Parathyroid adenoma (tissue), 2 donors: ENCODE results near the gene ANK3.

Experiments
- H2AFZ ChIP-seq: fragments of 300-600 bp; sonication (generic); one replicate; pipeline ENCODE4 v1.7.0; 2017; ENCODE audit warnings: antibody characterized with exemption, mild to moderate bottlenecking
- H3K27ac ChIP-seq: fragments of 300-600 bp; sonication (generic); one replicate; pipeline ENCODE4 v1.7.0; 2017
- H3K27me3 ChIP-seq: fragments of 300-600 bp; sonication (generic); one replicate; pipeline ENCODE4 v1.7.0; 2017; ENCODE audit warnings: low read length; ENCODE audit not compliant: control insufficient read depth, insufficient read depth
- H3K36me3 ChIP-seq: fragments of 300-600 bp; sonication (generic); one replicate; pipeline ENCODE4 v1.7.0; 2017; ENCODE audit warnings: low read length; ENCODE audit not compliant: control insufficient read depth, insufficient read depth
- H3K4me1 ChIP-seq: fragments of 300-600 bp; sonication (generic); one replicate; pipeline ENCODE4 v1.7.0; 2017; ENCODE audit warnings: control low read depth
- H3K4me2 ChIP-seq: fragments of 300-600 bp; sonication (generic); one replicate; pipeline ENCODE4 v1.7.0; 2017; ENCODE audit warnings: low read length
- H3K4me3 ChIP-seq: fragments of 300-600 bp; sonication (generic); one replicate; pipeline ENCODE4 v1.7.0; 2017; ENCODE audit warnings: low read depth, low read length
- H3K79me2 ChIP-seq: fragments of 300-600 bp; sonication (generic); one replicate; pipeline ENCODE4 v1.7.0; 2017; ENCODE audit warnings: control low read depth
- H3K9ac ChIP-seq: fragments of 300-600 bp; sonication (generic); one replicate; pipeline ENCODE4 v1.7.0; 2017; ENCODE audit warnings: mild to moderate bottlenecking
- H3K9me3 ChIP-seq: fragments of 300-600 bp; sonication (generic); one replicate; pipeline ENCODE4 v1.7.0; 2017; ENCODE audit warnings: low read length; ENCODE audit not compliant: control insufficient read depth
- TF ChIP-seq, protein P1 (sequence below): fragments of 300-600 bp; sonication (generic); IDR thresholded peaks from one replicate; pipeline ENCODE4 v1.7.0; 2017; ENCODE audit warnings: antibody characterized with exemption, mild to moderate bottlenecking
- donor health status: primary hyperparathyroidism.

The ANK3 gene

DNA sequence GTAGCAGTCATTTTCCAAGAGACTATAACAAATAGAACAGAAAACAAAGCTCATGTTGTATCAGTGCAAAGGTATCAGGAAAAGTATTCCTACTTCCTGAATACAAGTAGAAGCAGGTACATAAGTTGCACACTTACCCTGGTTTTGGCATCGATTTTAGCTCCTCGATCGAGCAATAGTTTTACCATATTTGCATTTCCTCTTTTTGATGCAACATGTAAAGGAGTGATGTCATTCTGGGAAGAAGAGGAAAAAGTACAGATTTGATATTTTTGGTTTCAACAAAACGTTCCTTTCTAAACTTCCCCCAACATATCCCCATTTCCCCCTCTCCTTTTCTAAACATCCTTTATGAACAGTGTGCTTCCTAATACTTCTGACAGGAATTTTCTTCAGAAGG lies 155.1 kb downstream of the ANK3 start:
- no peaks in the 10 kb centered on the region for H3K27me3 ChIP-seq
- H3K9me3 ChIP-seq: no peaks in the 10 kb centered on the region
- no peak overlapping the region for H3K27ac ChIP-seq
- no peak overlapping the region for H2AFZ ChIP-seq
- no peak overlapping the region for H3K9ac ChIP-seq
- no peaks in the 10 kb centered on the region for H3K4me1 ChIP-seq
- H3K79me2 ChIP-seq: no peaks in the 10 kb centered on the region
- TF ChIP-seq, protein P1, sequence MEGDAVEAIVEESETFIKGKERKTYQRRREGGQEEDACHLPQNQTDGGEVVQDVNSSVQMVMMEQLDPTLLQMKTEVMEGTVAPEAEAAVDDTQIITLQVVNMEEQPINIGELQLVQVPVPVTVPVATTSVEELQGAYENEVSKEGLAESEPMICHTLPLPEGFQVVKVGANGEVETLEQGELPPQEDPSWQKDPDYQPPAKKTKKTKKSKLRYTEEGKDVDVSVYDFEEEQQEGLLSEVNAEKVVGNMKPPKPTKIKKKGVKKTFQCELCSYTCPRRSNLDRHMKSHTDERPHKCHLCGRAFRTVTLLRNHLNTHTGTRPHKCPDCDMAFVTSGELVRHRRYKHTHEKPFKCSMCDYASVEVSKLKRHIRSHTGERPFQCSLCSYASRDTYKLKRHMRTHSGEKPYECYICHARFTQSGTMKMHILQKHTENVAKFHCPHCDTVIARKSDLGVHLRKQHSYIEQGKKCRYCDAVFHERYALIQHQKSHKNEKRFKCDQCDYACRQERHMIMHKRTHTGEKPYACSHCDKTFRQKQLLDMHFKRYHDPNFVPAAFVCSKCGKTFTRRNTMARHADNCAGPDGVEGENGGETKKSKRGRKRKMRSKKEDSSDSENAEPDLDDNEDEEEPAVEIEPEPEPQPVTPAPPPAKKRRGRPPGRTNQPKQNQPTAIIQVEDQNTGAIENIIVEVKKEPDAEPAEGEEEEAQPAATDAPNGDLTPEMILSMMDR: no peak
- H3K4me2 ChIP-seq: no peak overlapping the region
- no peak overlapping the region for H3K4me3 ChIP-seq
- H3K36me3 ChIP-seq: no peaks in the 10 kb centered on the region

GRCh38 chr10:60230892-60231291 lies 158.8 kb downstream of the ANK3 start:
- H3K4me1 ChIP-seq: no peaks in the 10 kb centered on the region
- H3K9ac ChIP-seq: no peak overlapping the region
- no peaks in the 10 kb centered on the region for H3K36me3 ChIP-seq
- no peak overlapping the region for H2AFZ ChIP-seq
- TF ChIP-seq, protein P1: no peak
- no peak overlapping the region for H3K4me2 ChIP-seq
- H3K79me2 ChIP-seq: no peaks in the 10 kb centered on the region
- no peaks in the 10 kb centered on the region for H3K27me3 ChIP-seq
- no peaks in the 10 kb centered on the region for H3K9me3 ChIP-seq
- no peak overlapping the region for H3K27ac ChIP-seq
- H3K4me3 ChIP-seq: no peak overlapping the region

DNA sequence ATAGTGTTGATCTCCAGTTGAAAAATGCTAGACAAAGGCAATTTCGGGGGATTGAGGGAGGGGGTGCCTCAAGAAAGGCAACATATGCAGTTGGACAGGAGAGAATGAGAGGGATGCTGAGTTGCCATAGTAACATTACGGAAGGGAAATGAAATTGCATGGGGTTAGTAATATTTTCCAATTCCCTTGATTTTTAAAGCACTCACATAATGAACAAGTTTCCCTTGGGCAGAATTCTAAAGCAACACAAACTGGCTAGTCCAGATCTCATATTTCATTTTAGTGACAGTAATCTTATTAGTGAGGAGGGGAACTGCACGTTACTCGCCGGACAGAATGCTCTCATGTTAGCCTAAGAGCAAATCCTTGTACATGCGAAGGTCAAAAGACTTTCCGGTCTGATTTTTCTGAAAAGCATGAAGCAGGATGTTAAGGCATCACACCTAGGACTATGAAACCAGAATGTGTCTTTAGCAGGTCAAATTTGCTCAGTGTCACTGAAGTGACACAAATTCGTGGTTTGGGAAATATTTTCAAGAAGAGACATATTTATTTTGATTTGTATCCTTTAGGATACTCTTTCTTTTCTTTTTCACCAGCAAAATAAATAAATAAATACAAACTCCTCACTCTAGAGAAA lies 165.5 kb downstream of the ANK3 start:
- Histone ChIP-seq H3K27me3 (no peaks in the 10 kb centered on the region), H3K4me3 (no peak overlapping the region), H3K27ac (no peak overlapping the region), H3K9ac (no peak overlapping the region), H3K36me3 (no peaks in the 10 kb centered on the region), H3K4me2 (peak overlapping the region; percentile 34), H3K9me3 (no peaks in the 10 kb centered on the region), H2AFZ (no peak overlapping the region), H3K79me2 (no peaks in the 10 kb centered on the region), H3K4me1 (no peaks in the 10 kb centered on the region)
- TF ChIP-seq, protein P1: no peak

GRCh38 chr10:60222047-60222446 lies 167.6 kb downstream of the ANK3 start:
- no peaks in the 10 kb centered on the region for H3K27me3 ChIP-seq
- H3K4me1 ChIP-seq: no peaks in the 10 kb centered on the region
- H2AFZ ChIP-seq: no peak overlapping the region
- H3K4me3 ChIP-seq: no peak overlapping the region
- no peak overlapping the region for H3K9ac ChIP-seq
- no peak overlapping the region for H3K4me2 ChIP-seq
- TF ChIP-seq, protein P1: no peak
- no peaks in the 10 kb centered on the region for H3K9me3 ChIP-seq
- no peak overlapping the region for H3K27ac ChIP-seq
- H3K36me3 ChIP-seq: no peaks in the 10 kb centered on the region
- H3K79me2 ChIP-seq: no peaks in the 10 kb centered on the region

DNA sequence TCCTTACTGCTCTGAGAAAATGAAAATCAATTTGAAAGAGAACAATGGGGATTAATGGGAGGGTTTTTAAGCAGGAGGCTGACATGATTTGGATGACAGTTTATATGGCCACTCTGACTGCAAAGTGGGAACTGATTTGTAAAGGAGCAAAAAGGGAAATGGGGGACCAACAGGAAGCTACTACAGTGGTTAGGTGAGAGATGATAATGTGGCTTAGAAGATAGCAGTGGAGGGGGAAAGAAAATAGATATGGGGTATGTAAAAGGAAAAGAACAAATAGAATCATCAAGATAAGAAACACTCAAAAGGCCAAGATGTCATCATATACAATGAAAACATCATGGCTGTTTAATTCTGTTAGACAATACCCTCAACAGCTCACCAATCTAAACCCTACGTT lies 177.5 kb downstream of the ANK3 start:
- Histone ChIP-seq H3K4me3 (no peak overlapping the region), H3K4me1 (no peaks in the 10 kb centered on the region), H3K27ac (no peak overlapping the region), H3K36me3 (no peaks in the 10 kb centered on the region), H3K27me3 (no peaks in the 10 kb centered on the region), H3K9me3 (no peaks in the 10 kb centered on the region), H2AFZ (no peak overlapping the region), H3K4me2 (no peak overlapping the region), H3K9ac (no peak overlapping the region), H3K79me2 (peaks cover 3% of the 10 kb centered on the region)
- TF ChIP-seq, protein P1: no peak
